HG03442 (cell line): ENCODE results near the gene PRTN3.

Experiments used
- ATAC-seq: cut with Tn5 transposase; IDR thresholded peaks from one replicate; pipeline ENCODE4 v1.9.1; 2021; ENCODE audit warnings: mild to moderate bottlenecking, moderate library complexity; ENCODE audit not compliant: unreplicated experiment

PRTN3 gene

DNA sequence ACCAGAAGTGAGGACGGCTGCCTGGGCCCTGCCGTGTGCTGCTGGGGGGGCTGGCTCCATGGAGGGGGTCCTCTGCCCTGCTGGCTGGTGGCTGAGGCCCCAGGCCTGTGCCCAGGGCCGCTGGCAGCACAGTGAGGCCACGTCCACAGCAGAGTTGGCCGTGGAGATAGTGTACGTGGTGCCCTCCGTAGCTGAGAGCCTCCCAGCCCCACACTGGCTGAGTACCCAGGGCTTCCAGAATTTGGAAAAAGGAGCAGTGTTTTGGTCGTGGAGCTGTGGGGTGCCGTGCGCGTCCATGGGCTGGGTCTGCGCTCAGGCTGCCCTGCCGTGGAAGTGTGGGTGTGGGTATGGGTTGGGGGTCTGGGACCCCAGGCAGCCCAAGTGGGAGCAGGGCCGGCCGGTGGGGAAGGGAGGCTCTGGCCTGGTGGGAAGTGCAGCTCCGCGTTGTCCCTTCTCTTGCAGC is 37.7 kb upstream of the PRTN3 start:
- ATAC-seq = no peak

DNA sequence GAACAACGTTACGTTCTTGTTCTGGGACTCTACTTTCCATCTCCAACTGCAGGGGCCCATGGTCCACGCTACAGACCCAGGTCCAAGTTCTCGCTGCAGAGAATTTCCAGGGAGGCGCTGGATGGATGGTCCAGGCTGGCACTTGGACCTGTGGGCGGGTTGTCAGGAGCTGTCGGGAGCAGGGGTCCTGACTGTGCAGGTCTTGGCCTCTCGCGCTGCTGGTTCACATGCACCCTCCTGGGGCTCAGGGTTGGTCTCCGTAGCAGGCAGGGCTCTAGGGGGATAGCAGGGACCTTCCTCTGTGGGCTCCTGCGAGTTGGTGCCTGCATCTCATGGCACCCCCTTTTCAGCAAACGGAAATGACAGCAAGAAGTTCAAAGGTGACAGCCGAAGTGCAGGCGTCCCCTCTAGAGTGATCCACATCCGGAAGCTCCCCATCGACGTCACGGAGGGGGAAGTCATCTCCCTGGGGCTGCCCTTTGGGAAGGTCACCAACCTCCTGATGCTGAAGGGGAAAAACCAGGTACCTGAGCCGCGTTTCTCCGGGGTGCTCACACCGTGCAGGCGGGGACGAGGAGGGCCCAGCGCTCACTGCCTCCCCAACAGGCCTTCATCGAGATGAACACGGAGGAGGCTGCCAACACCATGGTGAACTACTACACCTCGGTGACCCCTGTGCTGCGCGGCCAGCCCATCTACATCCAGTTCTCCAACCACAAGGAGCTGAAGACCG is 36.9 kb upstream of the PRTN3 start:
- ATAC-seq = no peak

DNA sequence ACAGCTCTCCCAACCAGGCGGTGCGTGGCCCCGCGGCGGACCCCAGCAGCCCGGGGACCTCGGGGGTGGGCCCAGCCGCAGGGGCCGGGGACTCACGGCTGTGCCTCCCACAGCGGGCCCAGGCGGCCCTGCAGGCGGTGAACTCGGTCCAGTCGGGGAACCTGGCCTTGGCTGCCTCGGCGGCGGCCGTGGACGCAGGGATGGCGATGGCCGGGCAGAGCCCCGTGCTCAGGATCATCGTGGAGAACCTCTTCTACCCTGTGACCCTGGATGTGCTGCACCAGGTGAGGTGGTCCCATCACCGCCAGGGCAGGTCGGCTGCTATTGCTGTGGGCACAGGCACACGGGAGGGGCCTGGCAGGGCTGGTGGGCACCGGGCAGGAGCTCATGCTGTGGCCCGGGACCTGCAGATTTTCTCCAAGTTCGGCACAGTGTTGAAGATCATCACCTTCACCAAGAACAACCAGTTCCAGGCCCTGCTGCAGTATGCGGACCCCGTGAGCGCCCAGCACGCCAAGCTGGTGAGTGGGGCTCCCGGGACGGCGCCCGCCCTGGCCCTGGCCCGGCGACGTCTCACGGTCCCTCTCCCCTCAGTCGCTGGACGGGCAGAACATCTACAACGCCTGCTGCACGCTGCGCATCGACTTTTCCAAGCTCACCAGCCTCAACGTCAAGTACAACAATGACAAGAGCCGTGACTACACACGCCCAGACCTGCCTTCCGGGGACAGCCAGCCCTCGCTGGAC is 36.2 kb upstream of the PRTN3 start:
- ATAC-seq = no peak

DNA sequence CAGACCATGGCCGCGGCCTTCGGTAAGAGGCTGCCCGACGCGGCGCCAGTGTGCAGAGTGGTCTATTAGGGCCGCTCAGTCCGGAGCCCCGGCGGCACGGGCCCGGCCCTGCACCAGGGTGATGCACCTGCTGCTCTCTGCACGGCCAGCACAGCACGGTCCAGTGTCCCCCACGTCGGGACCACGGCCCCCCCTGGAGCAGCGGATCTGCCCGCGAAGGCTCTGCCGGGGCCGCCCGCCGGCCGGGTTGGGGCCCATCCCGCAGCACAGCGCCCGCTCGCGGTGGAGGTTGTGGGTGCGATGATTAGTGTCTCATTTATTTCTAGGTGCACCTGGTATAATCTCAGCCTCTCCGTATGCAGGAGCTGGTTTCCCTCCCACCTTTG is 35.6 kb upstream of the PRTN3 start:
- no peak for ATAC-seq

DNA sequence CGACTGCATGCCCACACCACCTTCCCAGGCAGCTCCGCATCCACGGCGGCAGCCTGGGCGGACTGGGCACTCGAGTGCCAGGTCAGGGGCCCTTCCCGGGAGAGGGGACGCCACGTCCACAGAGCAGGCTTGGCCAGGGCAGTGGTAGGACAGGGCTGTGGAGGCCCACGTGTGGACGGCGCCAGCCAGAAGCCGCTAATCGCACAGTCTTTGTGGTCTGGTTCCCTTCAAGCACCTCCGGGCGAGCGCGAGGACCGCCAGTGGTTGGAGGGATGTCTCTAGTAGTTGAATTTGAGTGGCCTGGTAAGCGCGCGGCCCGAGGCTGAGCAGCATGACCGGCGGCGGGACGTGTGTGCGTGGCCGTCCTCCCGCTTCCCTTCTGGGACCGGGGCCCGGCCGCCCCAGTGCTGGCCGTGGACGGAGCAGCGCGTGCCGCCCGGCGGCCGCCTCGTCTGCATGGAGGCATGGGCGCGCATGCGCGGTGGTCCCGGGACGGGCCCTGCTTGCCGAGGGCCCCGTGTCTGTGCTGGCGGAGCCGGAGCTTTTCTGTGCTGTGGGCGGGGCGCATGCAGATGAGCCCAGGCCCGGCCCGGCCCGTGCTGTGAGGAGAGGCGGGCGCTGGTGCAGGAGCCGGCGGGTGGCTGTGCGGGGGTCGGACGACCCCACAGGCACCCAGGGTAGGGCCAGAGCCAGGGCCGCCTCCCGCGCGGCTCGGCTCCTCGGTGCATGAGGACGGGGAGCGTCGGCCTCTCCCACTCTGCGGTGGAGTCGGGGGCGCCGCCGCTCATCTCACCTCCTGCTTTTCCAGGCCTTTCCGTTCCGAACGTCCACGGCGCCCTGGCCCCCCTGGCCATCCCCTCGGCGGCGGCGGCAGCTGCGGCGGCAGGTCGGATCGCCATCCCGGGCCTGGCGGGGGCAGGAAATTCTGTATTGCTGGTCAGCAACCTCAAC is 34.9 kb upstream of the PRTN3 start:
- no peak for ATAC-seq

DNA sequence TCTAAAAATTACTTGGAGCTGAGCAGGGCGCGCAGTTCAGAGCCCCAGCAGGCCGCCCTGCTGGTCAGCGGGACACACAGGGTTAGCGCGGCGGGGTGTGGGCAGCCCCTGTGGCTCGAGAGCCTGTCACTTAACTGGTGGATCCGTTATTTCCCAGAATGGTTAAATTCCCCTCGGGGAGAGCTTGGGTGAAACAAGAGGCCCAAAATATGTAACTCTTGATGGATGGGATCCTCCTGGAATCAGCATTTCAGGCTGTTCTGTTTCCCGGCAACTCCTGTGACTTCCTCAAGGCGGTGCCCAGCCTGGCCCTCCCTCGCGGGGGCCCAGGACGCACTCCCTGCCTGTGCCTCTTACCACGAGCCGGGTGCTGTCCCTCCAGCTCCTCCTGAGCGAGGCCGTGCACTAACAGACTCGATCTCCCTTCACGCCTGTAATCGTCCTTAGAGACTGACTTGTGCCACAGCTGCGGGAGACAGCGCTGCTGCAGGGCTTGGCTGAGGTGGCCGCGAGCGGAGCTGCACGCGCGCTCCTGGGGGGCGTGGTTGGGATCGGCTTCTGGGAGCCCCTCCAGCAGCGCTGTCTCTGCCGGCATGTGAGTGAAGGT is 33.9 kb upstream of the PRTN3 start:
- ATAC-seq = no peak

DNA sequence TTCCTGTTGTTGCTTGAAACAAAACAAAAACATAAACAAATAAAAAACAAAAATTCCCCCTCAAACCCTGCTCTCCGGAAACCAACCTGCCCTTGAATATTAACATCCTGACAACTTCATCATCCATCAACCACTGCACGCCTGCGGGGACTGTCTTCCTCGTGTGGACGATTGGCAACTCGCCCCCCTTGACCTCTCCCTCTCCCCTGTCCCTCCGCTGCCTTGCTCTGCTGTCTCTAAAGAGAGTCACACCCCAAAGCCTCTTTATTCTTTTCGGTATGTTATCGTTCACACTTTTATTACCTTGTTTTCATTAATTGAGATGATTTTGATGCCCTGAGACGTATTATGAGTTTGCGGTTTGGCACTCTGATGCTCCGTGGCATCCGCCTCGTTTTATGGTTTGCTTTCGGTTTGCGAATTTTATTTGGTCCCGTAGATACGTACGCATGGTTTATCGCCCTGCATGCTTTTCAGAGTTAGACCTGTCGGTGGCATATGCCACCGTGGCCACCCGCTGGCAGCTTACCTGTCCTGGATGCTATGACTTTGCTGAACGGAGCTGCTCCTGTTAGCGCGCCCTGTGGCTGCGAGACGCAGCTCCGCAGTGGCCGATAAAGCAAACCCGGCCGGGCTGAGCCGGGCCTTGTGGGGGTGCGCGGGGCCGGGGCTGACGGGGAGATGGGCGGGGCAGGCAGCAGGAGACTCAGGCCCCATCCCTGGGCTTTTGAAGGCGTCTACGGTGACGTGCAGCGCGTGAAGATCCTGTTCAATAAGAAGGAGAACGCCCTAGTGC is 33.0 kb upstream of the PRTN3 start:
- no peak for ATAC-seq

DNA sequence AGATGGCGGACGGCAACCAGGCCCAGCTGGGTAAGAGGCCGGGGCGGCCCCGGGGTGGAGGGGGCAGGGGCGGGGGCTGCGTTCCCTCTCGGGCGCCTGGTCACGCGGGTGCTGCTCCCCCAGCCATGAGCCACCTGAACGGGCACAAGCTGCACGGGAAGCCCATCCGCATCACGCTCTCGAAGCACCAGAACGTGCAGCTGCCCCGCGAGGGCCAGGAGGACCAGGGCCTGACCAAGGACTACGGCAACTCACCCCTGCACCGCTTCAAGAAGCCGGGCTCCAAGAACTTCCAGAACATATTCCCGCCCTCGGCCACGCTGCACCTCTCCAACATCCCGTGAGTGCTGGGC is 32.4 kb upstream of the PRTN3 start:
- no peak for ATAC-seq

DNA sequence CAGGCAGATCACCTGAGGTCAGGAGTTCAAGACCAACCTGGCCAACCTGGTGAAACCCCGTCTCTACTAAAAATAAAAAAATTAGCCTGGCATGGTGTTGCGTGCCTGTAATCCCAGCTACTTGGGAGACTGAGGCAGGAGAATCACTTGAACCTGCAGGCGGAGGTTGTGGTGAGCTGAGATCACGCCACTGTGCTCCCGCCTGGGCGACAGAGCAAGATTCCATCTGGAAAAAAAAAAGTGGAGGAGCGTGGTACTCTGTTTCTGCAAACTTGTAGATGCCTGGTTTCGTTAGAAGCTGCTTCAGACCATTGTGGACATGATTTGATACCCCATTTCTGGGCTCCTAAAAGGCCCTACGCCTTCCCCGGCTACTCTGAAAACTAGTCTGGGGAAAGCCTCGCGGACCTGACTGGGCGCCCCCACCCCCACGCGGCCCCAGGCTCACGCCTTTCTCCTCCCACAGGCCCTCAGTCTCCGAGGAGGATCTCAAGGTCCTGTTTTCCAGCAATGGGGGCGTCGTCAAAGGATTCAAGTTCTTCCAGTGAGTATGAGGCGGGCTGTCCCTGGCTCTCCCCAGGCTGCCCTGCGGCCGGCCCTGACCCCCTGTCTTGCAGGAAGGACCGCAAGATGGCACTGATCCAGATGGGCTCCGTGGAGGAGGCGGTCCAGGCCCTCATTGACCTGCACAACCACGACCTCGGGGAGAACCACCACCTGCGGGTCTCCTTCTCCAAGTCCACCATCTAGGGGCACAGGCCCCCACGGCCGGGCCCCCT is 30.5 kb upstream of the PRTN3 start:
- no peak for ATAC-seq

DNA sequence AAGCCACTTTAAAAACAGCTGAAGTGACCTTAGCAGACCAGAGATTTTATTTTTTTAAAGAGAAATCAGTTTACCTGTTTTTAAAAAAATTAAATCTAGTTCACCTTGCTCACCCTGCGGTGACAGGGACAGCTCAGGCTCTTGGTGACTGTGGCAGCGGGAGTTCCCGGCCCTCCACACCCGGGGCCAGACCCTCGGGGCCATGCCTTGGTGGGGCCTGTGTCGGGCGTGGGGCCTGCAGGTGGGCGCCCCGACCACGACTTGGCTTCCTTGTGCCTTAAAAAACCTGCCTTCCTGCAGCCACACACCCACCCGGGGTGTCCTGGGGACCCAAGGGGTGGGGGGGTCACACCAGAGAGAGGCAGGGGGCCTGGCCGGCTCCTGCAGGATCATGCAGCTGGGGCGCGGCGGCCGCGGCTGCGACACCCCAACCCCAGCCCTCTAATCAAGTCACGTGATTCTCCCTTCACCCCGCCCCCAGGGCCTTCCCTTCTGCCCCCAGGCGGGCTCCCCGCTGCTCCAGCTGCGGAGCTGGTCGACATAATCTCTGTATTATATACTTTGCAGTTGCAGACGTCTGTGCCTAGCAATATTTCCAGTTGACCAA is 29.8 kb upstream of the PRTN3 start:
- no peak for ATAC-seq

DNA sequence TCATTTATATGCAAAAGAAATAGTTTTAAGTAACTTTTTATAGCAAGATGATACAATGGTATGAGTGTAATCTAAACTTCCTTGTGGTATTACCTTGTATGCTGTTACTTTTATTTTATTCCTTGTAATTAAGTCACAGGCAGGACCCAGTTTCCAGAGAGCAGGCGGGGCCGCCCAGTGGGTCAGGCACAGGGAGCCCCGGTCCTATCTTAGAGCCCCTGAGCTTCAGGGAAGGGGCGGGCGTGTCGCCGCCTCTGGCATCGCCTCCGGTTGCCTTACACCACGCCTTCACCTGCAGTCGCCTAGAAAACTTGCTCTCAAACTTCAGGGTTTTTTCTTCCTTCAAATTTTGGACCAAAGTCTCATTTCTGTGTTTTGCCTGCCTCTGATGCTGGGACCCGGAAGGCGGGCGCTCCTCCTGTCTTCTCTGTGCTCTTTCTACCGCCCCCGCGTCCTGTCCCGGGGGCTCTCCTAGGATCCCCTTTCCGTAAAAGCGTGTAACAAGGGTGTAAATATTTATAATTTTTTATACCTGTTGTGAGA is 29.2 kb upstream of the PRTN3 start:
- no peak for ATAC-seq

DNA sequence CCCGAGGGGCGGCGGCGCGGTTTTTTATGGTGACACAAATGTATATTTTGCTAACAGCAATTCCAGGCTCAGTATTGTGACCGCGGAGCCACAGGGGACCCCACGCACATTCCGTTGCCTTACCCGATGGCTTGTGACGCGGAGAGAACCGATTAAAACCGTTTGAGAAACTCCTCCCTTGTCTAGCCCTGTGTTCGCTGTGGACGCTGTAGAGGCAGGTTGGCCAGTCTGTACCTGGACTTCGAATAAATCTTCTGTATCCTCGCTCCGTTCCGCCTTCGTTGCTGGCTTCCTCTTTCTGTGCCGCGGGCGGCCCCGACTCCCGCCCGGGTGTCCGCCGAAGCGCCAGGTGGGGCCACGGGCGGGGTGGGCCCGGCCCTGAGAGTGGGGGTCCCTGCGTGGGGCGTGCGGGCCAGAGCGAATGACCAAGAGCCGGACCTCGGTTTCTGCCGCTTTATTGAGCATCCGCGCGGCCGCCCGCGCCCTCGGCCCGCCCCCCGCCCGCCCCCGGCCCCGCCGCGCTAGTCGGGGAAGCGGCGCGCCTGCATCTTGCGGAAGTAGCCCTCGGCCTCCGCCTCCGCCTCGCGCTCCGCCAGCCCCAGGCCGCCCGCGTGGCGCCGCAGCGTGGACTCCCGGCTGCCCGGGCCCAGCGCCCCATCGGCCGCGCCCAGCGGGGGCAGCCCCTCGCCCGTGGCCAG is 28.6 kb upstream of the PRTN3 start:
- no peak for ATAC-seq

DNA sequence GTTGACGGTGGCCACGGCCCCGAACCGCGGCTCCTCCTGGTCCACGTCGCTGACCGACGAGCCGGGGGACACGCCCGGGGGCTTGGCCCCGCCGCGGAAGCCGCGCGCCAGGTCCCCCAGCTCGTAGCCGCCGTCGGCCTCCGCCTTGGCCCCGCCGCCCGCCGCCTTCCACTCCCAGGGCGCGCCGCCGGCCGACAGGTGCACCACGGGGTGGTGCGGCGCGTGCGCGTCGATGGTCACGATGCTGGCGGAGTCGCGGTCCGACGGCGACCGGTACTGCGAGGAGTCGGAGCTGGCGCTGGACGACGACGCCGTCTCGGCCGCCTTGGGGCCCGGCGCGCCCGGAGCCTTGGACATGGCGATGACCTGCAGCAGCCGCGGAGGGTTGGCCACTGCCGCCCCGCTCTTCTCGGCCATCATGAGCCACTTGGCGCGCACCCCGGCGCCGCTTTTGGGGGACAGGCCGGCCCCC is 28.0 kb upstream of the PRTN3 start:
- no peak for ATAC-seq

DNA sequence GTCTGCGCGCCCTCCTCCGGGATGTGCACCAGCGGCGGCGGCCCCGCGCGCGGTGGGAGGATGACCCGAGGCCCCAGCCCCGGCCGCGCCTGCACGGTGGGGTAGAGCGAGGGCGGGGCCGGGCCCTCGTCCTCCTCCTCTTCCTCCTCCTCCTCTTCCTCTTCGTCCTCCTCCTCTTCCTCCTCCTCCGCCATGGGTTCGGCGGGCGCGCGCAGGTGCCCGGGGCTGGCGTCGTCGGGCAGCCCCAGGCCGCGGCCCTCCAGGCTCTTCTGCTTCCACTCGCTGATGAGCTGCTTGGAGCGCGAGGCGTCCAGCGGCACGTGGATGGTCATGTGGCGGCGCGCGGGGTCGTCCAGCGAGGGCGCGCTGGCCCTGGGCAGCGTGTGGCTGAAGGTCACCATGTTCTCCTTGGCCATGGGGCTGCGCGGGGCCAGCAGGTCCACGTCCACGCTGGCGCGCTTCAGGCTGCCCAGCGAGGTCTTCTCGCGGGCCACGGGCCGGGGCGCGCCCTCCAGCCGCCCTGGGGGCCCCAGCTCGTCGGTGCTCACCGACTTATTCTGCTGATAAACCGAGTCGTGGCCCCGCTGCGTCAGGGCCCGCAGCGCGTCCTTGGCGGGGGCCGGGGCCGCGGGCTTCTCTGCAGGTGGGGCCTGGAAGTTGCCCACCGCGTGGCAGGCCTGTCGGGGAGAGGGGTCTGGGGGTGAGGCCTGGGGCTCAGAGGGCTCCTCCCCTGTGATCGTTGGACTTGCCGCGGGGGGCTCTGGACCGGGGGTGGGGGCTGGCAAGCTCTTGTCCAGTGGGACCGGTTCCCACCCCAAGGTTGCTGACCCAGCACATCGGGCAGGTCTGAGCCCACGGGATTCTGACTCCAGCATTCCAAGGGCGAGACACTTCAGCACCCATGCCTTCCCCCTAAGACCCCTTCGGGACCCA is 27.3 kb upstream of the PRTN3 start:
- no peak for ATAC-seq

DNA sequence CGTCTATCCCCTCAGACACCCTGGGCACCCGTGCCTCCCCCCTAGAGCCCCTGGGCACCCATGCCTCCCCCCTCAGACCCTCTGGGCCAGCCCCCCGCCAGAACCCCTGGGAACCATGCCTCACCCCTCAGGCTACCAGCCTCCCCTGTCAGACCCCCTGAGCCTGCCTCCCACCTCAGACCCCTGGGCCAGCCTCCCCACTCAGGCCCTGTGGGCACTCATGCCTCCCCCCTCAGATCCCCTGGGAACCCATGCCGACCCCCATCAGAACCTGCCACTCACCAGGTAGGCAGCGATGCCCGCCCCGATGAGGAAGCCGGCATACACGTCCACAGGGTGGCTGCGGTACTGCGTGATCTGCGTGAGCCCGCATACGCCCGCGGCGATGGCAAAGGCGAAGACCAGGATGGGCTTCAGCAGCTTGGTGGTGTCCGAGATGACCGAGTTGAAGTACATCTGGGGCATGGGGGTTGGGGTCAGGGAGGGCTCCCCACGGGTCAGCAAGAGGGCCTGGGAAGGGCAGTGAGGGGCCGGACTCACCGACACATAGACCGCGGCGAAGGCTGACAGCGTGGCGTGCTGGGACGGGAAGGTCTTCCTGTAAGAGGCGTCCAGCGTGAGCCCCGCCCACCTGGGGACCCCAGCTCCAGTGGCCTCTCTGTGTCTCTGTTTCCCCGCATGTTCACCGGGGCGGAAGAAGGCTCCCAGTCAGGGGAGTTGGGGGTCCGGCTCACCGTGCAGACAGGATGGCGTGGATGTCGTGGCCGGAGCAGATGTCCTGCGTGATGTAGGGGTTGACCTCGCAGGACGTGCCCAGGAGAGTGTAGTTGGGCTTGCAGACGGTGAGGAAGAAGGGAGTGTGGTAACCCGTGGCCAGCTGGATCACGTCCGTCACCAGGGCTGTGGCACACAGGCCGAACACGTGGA is 26.4 kb upstream of the PRTN3 start:
- ATAC-seq = no peak
